Osteocyte (in vitro differentiated cells): ENCODE measurements around the gene ATG10. TPM values are rescaled to one million over a fixed set of nuclear protein-coding genes. Genes with fewer than 3 reads are reported as not detected.
"Not testable (repeated sequence)": the region's sequence is repeated elsewhere in the genome, so short reads cannot be mapped to it uniquely, and the experiment has no call there.

Experiments used
- DNase-seq: peaks from one replicate; pipeline ENCODE4 v3.0.0; 2021; ENCODE audit warnings: mixed read lengths; ENCODE audit not compliant: unreplicated experiment; ENCODE audit errors: extremely low spot score
- H3K27ac Mint-ChIP-seq: one replicate; pipeline ENCODE4 v1.8.0; 2021; ENCODE audit warnings: mild to moderate bottlenecking, mixed read lengths; ENCODE audit not compliant: unreplicated experiment
- H3K27me3 Mint-ChIP-seq: one replicate; pipeline ENCODE4 v1.8.0; 2021; ENCODE audit warnings: mixed read lengths; ENCODE audit not compliant: unreplicated experiment
- H3K36me3 Mint-ChIP-seq: one replicate; pipeline ENCODE4 v1.8.0; 2021; ENCODE audit warnings: mixed read lengths; ENCODE audit not compliant: unreplicated experiment
- H3K4me1 Mint-ChIP-seq: one replicate; pipeline ENCODE4 v1.8.0; 2021; ENCODE audit warnings: mixed read lengths; ENCODE audit not compliant: unreplicated experiment
- H3K4me3 Mint-ChIP-seq: one replicate; pipeline ENCODE4 v1.8.0; 2021; ENCODE audit warnings: mild to moderate bottlenecking, moderate library complexity, mixed read lengths; ENCODE audit not compliant: unreplicated experiment
- H3K9me3 Mint-ChIP-seq: one replicate; pipeline ENCODE4 v1.8.0; 2021; ENCODE audit warnings: mixed read lengths; ENCODE audit not compliant: unreplicated experiment
- total RNA-seq: library from RNA; stranded (reverse); gene quantifications from 2 replicates; pipeline ENCODE4 v1.2.1, GENCODE V29; 2021
- TF ChIP-seq, protein P1 (sequence below): fragments of 200-600 bp; sonication (generic); IDR thresholded peaks from 2 replicates; pipeline ENCODE4 v1.5.0; 2021; ENCODE audit warnings: antibody characterized with exemption, mild to moderate bottlenecking, moderate library complexity

Gene ATG10
- total RNA-seq, 1 donor from 2014 or later: 8.3 TPM

GRCh38 chr5:82057051-82057450, 85.2 kb downstream of the ATG10 start:
- Mint-ChIP-seq H3K9me3 (no peaks in the 10 kb centered on the region), H3K27me3 (no peaks in the 10 kb centered on the region), H3K27ac (no peak overlapping the region), H3K4me3 (no peak overlapping the region), H3K36me3 (peaks cover 2% of the 10 kb centered on the region), H3K4me1 (peaks cover 9% of the 10 kb centered on the region)
- DNase-seq: no peak
- TF ChIP-seq, protein P1, sequence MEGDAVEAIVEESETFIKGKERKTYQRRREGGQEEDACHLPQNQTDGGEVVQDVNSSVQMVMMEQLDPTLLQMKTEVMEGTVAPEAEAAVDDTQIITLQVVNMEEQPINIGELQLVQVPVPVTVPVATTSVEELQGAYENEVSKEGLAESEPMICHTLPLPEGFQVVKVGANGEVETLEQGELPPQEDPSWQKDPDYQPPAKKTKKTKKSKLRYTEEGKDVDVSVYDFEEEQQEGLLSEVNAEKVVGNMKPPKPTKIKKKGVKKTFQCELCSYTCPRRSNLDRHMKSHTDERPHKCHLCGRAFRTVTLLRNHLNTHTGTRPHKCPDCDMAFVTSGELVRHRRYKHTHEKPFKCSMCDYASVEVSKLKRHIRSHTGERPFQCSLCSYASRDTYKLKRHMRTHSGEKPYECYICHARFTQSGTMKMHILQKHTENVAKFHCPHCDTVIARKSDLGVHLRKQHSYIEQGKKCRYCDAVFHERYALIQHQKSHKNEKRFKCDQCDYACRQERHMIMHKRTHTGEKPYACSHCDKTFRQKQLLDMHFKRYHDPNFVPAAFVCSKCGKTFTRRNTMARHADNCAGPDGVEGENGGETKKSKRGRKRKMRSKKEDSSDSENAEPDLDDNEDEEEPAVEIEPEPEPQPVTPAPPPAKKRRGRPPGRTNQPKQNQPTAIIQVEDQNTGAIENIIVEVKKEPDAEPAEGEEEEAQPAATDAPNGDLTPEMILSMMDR: no peak

DNA sequence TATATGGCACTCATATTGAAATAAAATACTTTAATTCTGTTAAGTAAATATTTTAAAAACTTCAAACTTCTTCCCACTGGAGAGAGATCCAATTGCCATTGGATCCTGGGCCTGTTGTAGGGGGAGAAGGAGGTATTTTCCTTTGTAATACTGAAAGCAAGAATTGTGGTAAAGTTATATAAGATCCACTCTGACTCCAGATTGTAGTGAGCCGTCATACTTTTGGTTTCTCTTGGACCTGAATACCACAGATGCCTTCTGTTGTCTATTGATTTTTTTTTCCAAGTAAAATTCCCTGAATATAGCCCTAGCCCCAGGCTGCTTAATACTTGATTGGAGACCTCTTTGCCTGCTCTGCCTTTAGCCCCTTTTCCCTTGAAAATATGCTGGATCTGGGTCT, 86.9 kb downstream of the ATG10 start:
- no peaks in the 10 kb centered on the region for H3K9me3 Mint-ChIP-seq
- DNase-seq: no peak
- H3K4me1 Mint-ChIP-seq: peaks cover 9% of the 10 kb centered on the region
- H3K36me3 Mint-ChIP-seq: no peaks in the 10 kb centered on the region
- H3K4me3 Mint-ChIP-seq: peak overlapping the region; percentile 33
- TF ChIP-seq, protein P1: no peak
- peak overlapping the region; percentile 52 for H3K27ac Mint-ChIP-seq
- H3K27me3 Mint-ChIP-seq: no peaks in the 10 kb centered on the region

DNA sequence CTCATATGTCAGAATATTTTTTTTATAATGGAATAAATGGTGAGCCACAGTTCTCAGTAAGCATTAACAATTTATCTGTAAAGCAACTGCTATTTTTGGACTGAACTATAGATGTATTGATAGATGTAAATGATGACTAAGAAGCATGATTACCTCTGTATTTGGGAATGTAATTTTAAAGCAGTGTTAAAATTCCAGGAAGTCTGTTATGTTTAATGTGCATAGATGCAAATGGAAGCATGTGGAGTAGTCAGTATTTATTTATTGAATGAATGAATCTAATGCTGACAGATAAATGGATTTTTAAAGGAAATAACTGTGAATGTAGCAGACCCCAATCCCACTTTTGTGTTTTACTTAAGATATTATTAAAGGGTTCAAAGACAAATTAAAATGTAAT, 95.0 kb downstream of the ATG10 start:
- H3K27me3 Mint-ChIP-seq: no peaks in the 10 kb centered on the region

DNA sequence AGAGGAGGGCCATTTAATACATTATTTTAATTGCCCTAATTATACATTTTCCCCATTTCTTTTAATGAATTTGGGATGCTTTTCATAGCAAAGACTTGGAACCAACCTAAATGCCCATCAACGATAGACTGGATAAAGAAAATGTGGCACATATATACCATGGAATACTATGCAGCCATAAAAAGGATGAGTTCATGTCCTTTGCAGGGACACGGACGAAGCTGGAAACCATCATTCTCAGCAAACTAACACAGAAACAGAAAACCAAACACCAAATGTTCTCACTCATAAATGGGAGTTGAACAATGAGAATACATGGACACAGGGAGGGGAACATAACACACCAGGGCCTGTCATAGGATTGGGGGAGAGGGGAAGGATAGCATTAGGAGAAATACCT, 96.2 kb downstream of the ATG10 start:
- not testable (repeated sequence) for H3K36me3 Mint-ChIP-seq, H3K27ac Mint-ChIP-seq, H3K4me1 Mint-ChIP-seq, H3K9me3 Mint-ChIP-seq, DNase-seq, H3K27me3 Mint-ChIP-seq
- H3K4me3 Mint-ChIP-seq: peak overlapping the region; percentile 29

More for the DNA sequence above, 95.0 kb downstream of the ATG10 start:
- Mint-ChIP-seq H3K9me3 (no peaks in the 10 kb centered on the region), H3K4me3 (no peak overlapping the region), H3K36me3 (no peaks in the 10 kb centered on the region), H3K27ac (no peak overlapping the region), H3K4me1 (peaks cover 5% of the 10 kb centered on the region)
- TF ChIP-seq, protein P1: no peak
- no peak for DNase-seq

GRCh38 chr5:82068723-82069122, 96.9 kb downstream of the ATG10 start:
- H3K4me3 Mint-ChIP-seq: peak overlapping the region; percentile 41
- no peaks in the 10 kb centered on the region for H3K27me3 Mint-ChIP-seq
- no peak for DNase-seq
- peaks cover 9% of the 10 kb centered on the region for H3K4me1 Mint-ChIP-seq
- no peaks in the 10 kb centered on the region for H3K9me3 Mint-ChIP-seq
- no peak overlapping the region for H3K27ac Mint-ChIP-seq
- TF ChIP-seq, protein P1: no peak
- no peaks in the 10 kb centered on the region for H3K36me3 Mint-ChIP-seq

DNA sequence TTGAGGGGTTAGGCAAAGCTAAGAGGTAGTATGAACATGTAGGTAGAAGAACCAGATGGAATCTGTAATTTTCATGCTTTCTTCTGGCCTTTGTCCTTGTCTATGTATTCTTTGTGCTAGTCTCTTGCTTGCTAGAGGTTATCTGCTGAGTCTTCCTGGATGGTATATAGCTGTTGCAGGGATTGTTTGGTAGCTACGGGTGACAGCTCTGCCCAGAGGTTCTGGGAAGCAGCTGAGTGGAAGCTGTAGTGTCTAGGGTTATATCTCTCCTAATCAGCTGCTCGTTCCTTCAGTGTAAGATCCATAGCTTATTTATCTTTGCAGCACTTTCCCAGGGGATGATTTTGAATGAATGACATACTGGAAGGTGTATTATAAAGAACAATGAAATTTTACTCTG, 100.3 kb downstream of the ATG10 start:
- Mint-ChIP-seq H3K9me3 (no peaks in the 10 kb centered on the region), H3K27me3 (no peaks in the 10 kb centered on the region), H3K36me3 (no peaks in the 10 kb centered on the region), H3K4me3 (no peak overlapping the region), H3K4me1 (peaks cover 9% of the 10 kb centered on the region), H3K27ac (no peak overlapping the region)
- DNase-seq: no peak
- TF ChIP-seq, protein P1: no peak
